GM12873 (cell line): ENCODE data around the gene ARHGEF16.
A peak's percentile ranks its signal among the peaks of the same experiment; 100 is the strongest.

ENCODE experiments used
- CTCF ChIP-seq: IDR thresholded peaks from 2 replicates; pipeline ENCODE4 v1.5.1; 2012; ENCODE audit warnings: low read depth, mild to moderate bottlenecking, moderate library complexity, low read length, control low read depth; ENCODE audit not compliant: insufficient read depth; ENCODE audit errors: missing control alignments

ARHGEF16 gene

GRCh38 chr1:3453203-3453761 is 1.2 kb upstream of the ARHGEF16 start:
- TF ChIP-seq CTCF, result peak; percentile 92

GRCh38 chr1:3454811-3455618 is 550 bp downstream of the ARHGEF16 start:
- TF ChIP-seq CTCF, result no peak

GRCh38 chr1:3455670-3456448 is 1.4 kb downstream of the ARHGEF16 start:
- TF ChIP-seq CTCF, result no peak

- no peak for TF ChIP-seq CTCF
These were observed 2.0 kb downstream of the ARHGEF16 start for GRCh38 chr1:3456449-3456963.

GRCh38 chr1:3456964-3457909 is 2.8 kb downstream of the ARHGEF16 start:
- no peak for TF ChIP-seq CTCF

- no peak for TF ChIP-seq CTCF
These were observed 3.7 kb downstream of the ARHGEF16 start for GRCh38 chr1:3457910-3458883.
